Neuron (in vitro differentiated cells): ENCODE data around the gene TYK2.
"Not testable (repeated sequence)": the region's sequence is repeated elsewhere in the genome, so short reads cannot be mapped to it uniquely, and the experiment has no call there.

Experiments used
- H2AFZ ChIP-seq: one replicate; pipeline ENCODE4 v1.6.1; 2013; ENCODE audit warnings: low read depth, mild to moderate bottlenecking, inconsistent platforms, low read length, moderate library complexity
- H3K27me3 ChIP-seq: one replicate; pipeline ENCODE4 v1.6.1; 2013; ENCODE audit warnings: low read length; ENCODE audit not compliant: insufficient read depth
- H3K36me3 ChIP-seq: one replicate; pipeline ENCODE4 v1.6.1; 2013; ENCODE audit warnings: low read length; ENCODE audit not compliant: insufficient read depth
- H3K4me1 ChIP-seq: one replicate; pipeline ENCODE4 v1.6.1; 2013; ENCODE audit warnings: low read length; ENCODE audit not compliant: insufficient read depth
- H3K4me3 ChIP-seq: 2 replicates; pipeline ENCODE4 v1.5.1; 2013; ENCODE audit warnings: mild to moderate bottlenecking, low read length, moderate library complexity
- H3K9me3 ChIP-seq: one replicate; pipeline ENCODE4 v1.6.1; 2013; ENCODE audit warnings: low read length

The TYK2 gene

DNA sequence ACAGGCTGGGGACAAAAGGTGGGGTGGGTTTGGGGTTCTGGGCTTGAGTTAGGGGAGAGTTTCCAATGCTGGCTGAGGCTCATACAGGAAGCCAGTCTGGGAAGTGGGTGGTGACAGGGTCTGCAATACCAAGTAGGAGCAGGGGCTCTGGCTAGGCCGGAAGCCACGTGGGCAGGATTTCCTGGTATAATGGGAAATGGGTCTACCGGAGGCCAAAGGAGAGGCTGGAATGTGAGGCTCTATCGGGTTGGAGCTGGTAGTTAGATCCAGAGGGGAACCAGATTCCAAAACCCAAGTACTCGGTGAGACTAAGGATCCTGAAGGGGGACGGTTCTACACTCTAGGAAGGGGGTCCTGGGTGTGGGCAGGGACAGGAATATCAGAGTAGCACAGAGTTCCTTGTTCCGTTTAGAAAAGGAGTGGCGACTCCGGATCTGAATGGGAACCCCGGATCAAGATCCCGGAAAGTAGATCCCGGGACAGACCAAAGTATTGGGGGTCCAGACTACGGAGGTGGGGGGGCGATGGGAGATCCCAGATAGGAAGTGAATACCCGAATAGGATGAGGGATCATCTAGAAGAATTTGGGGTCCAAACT lies 22.2 kb upstream of the TYK2 start:
- H3K4me1 ChIP-seq = peaks cover 15% of the 10 kb centered on the region
- H2AFZ ChIP-seq = no peak overlapping the region
- no peaks in the 10 kb centered on the region for H3K27me3 ChIP-seq
- peaks cover 21% of the 10 kb centered on the region for H3K36me3 ChIP-seq
- no peaks in the 10 kb centered on the region for H3K9me3 ChIP-seq
- H3K4me3 ChIP-seq = peak overlapping the region; percentile 78

GRCh38 chr19:10399878-10400277 lies 19.5 kb upstream of the TYK2 start:
- Histone ChIP-seq H3K9me3 (no peaks in the 10 kb centered on the region), H3K4me3 (no peak overlapping the region), H3K4me1 (peaks cover 8% of the 10 kb centered on the region), H3K27me3 (no peaks in the 10 kb centered on the region), H3K36me3 (peaks cover 41% of the 10 kb centered on the region), H2AFZ (no peak overlapping the region)

- not testable (repeated sequence) for H2AFZ ChIP-seq
These were observed 19.0 kb upstream of the TYK2 start for GRCh38 chr19:10399340-10399739.

DNA sequence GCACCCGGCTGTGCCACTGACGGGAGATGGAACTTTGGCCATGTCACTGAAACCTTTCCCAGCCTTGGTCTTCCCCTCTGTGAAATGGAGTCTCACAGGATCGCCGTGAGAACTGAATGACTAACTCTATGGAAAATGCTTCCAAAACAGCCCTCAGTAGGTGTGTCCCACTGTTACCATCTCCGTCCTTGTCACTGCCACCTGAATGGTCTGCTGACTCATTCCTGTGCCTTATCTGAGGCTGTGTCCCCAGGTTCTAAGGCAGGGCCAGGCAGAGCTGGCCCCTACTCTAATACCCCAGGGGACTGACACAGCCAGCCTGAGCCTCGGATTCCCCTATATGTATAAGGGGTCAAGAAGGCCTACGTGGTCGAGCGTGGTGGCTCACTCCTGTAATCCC lies 18.4 kb upstream of the TYK2 start:
- H2AFZ ChIP-seq = no peak overlapping the region
- H3K36me3 ChIP-seq = peaks cover 48% of the 10 kb centered on the region
- no peaks in the 10 kb centered on the region for H3K27me3 ChIP-seq
- peaks cover 8% of the 10 kb centered on the region for H3K4me1 ChIP-seq
- H3K4me3 ChIP-seq = no peak overlapping the region
- H3K9me3 ChIP-seq = no peaks in the 10 kb centered on the region

More at GRCh38 chr19:10399340-10399739, 19.0 kb upstream of the TYK2 start:
- H3K4me3 ChIP-seq, H3K9me3 ChIP-seq, H3K27me3 ChIP-seq, H3K4me1 ChIP-seq: not testable (repeated sequence)
- H3K36me3 ChIP-seq = peaks cover 45% of the 10 kb centered on the region

GRCh38 chr19:10395917-10396316 lies 15.5 kb upstream of the TYK2 start:
- Histone ChIP-seq H2AFZ (no peak overlapping the region), H3K4me3 (no peak overlapping the region), H3K9me3 (no peaks in the 10 kb centered on the region), H3K27me3 (no peaks in the 10 kb centered on the region), H3K36me3 (peaks cover 72% of the 10 kb centered on the region), H3K4me1 (no peaks in the 10 kb centered on the region)

- H3K27me3 ChIP-seq = no peaks in the 10 kb centered on the region
- peaks cover 70% of the 10 kb centered on the region for H3K36me3 ChIP-seq
- no peaks in the 10 kb centered on the region for H3K9me3 ChIP-seq
These were observed 15.1 kb upstream of the TYK2 start for GRCh38 chr19:10395436-10395835.

DNA sequence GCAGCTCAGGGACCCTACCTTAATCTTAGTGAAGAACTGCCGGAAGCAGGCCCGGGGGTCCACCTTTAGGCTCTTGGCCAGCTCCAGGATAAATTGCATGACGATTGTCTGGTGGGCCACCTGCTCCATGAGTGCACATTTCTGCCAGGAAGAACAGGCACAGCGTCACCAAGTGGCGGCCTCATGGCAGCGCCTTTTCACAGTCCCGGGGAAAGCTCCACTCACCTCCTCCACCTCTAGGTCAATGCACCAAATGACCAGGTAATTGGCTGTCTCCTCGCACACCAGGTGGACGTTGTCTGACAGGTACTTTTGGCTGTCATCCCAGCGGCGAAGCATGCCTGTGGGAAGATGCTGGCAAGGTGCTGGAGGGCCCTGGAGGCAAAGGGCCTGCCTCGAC lies 14.6 kb upstream of the TYK2 start:
- H3K4me3 ChIP-seq = no peak overlapping the region
- H3K9me3 ChIP-seq = no peaks in the 10 kb centered on the region
- H3K4me1 ChIP-seq = no peaks in the 10 kb centered on the region
- H3K27me3 ChIP-seq = no peaks in the 10 kb centered on the region
- peaks cover 66% of the 10 kb centered on the region for H3K36me3 ChIP-seq
- H2AFZ ChIP-seq = no peak overlapping the region

More at GRCh38 chr19:10395436-10395835, 15.1 kb upstream of the TYK2 start:
- Histone ChIP-seq H3K4me1 (no peaks in the 10 kb centered on the region), H3K4me3 (no peak overlapping the region), H2AFZ (no peak overlapping the region)

DNA sequence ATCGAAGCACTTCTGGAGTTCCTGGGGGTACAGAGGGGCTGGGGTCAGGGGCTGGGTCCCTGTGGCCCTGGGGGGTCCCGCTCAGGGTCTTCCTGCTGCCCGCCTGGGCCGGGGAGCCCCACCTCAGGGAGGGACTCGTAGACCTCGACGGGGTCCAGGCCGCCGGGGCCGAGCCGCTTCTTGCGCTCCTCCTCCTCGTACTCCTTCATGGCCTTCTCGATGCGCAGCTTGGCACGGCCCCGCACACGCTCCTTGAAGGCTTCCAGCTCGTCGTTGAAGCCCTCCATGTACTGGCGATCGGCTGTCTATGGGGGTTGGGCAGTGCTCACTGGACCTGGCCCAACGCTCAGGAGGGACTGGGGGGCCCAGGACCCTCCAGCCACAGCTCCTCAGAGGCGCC lies 12.8 kb upstream of the TYK2 start:
- peaks cover 59% of the 10 kb centered on the region for H3K36me3 ChIP-seq
- H3K9me3 ChIP-seq = no peaks in the 10 kb centered on the region
- no peak overlapping the region for H3K4me3 ChIP-seq
- no peaks in the 10 kb centered on the region for H3K4me1 ChIP-seq
- no peak overlapping the region for H2AFZ ChIP-seq
- H3K27me3 ChIP-seq = no peaks in the 10 kb centered on the region

- Histone ChIP-seq H2AFZ (no peak overlapping the region), H3K4me1 (no peaks in the 10 kb centered on the region), H3K27me3 (no peaks in the 10 kb centered on the region), H3K4me3 (no peak overlapping the region), H3K36me3 (peaks cover 53% of the 10 kb centered on the region), H3K9me3 (no peaks in the 10 kb centered on the region)
These were observed 11.7 kb upstream of the TYK2 start for GRCh38 chr19:10392120-10392519.

DNA sequence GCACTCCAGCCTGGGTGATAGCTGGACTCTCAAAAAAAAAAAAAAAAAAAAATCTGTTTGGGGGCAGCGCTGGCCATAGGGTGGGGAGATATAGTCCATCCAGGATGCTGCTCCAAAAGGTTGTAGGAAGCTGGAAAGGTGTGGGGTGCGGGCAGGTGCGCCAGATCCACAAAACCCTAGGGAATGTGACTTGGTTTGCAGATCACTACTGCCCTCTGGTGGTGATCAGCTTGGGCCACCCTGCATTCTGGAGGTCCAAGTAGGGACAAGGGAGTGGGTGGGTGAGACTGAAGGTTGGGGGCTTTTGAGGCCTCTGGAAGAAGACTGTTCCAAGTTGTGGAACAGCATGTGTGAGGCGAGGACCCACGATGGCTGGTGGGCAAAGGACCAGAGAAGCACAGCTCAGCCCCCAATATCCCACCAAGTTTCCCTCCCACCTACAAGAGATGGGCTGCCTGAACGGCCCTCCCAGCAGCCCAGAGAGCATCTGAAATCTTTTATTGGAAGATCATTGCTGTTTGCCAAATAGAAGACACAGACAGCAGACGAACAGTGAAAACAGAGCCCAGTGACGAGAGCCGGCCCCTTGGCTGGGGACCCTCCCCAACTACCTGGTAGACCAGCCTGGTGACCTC lies 10.4 kb upstream of the TYK2 start:
- Histone ChIP-seq H3K4me1 (no peaks in the 10 kb centered on the region), H3K9me3 (no peaks in the 10 kb centered on the region), H3K4me3 (no peak overlapping the region), H3K27me3 (no peaks in the 10 kb centered on the region), H3K36me3 (peaks cover 41% of the 10 kb centered on the region), H2AFZ (no peak overlapping the region)

GRCh38 chr19:10389863-10390262 lies 9.5 kb upstream of the TYK2 start:
- Histone ChIP-seq H3K9me3 (no peaks in the 10 kb centered on the region), H3K27me3 (no peaks in the 10 kb centered on the region), H3K4me3 (no peak overlapping the region), H3K4me1 (no peaks in the 10 kb centered on the region), H2AFZ (no peak overlapping the region), H3K36me3 (peaks cover 33% of the 10 kb centered on the region)

DNA sequence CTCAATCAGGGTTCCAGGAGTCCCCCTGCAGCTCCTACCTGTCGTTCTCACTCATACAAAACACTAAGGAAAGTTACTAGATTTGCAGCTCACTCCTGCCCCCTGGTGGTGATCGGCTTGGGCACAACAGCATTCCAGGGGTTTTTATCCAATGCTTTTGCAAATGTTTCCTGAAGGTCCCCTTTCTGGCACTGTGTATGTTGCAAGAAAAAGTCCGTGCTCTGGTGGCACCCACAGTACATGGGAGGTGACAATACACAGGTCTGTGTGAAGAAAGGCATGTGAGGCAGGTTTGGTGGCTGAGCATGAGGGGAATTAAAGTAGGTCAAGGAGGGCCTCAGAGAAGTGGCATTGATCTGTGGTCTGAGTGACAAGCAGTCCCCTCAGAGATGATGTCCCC lies 8.6 kb upstream of the TYK2 start:
- H3K36me3 ChIP-seq = peaks cover 27% of the 10 kb centered on the region
- no peak overlapping the region for H2AFZ ChIP-seq
- H3K9me3 ChIP-seq = no peaks in the 10 kb centered on the region
- no peak overlapping the region for H3K4me3 ChIP-seq
- H3K4me1 ChIP-seq = no peaks in the 10 kb centered on the region
- no peaks in the 10 kb centered on the region for H3K27me3 ChIP-seq

GRCh38 chr19:10384580-10384979 lies 4.2 kb upstream of the TYK2 start:
- Histone ChIP-seq H3K4me1 (peaks cover 9% of the 10 kb centered on the region), H3K9me3 (no peaks in the 10 kb centered on the region), H3K36me3 (no peaks in the 10 kb centered on the region), H2AFZ (no peak overlapping the region), H3K27me3 (no peaks in the 10 kb centered on the region), H3K4me3 (no peak overlapping the region)

DNA sequence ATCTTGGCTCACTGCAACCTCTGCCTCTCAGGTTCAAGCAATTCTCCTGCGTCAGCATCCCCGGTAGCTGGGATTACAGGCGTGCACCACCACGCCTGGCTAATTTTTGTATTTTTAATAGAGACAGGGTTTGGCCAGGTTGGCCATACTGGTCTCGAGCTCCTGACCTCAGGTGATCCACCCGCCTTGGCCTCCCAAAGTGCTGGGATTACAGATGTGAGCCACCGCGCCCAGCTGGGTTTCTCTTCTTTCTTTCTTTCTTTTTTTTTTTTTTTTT lies 2.8 kb upstream of the TYK2 start:
- H3K4me3 ChIP-seq, H3K9me3 ChIP-seq, H2AFZ ChIP-seq, H3K27me3 ChIP-seq, H3K36me3 ChIP-seq: not testable (repeated sequence)
- H3K4me1 ChIP-seq = peaks cover 11% of the 10 kb centered on the region
